GM12878 (cell line): ENCODE results near the gene LIMA1. TPM values are rescaled to one million over a fixed set of nuclear protein-coding genes. Genes with fewer than 3 reads are reported as not detected.

Source experiments
- ATAC-seq: fragments of 200-7000 bp; cut with Tn5 transposase; 3 replicates; pipeline ENCODE4 v1.9.1; 2020; ENCODE audit warnings: mild to moderate bottlenecking, moderate library complexity
- BruUV-seq: library from RNA; stranded (reverse); fragments of 400-500 nt; replicated peaks from 2 replicates; lab custom pipeline; 2021; lab: Mats Ljungman, UMichigan
- CTCF ChIA-PET: fragments of 300-600 bp; sonication (Branson Sonifier 250); formaldehyde crosslinking; extraction: SDS; loops from one replicate; lab custom pipeline; 2021; ENCODE audit warnings: inconsistent platforms; lab: Yijun Ruan, JAX
- POLR2A ChIA-PET: fragments of 350-600 bp; formaldehyde crosslinking; extraction: SDS; loops from one replicate; lab custom pipeline; 2021; ENCODE audit warnings: inconsistent platforms; lab: Charles Lee
- RAD21 ChIA-PET: fragments of 300-600 bp; sonication (Branson Sonifier 250); formaldehyde crosslinking; loops from one replicate; lab custom pipeline; 2023; ENCODE audit warnings: antibody characterized with exemption; ENCODE audit not compliant: unreplicated experiment; lab: Charles Lee
- SMC1A ChIA-PET: fragments of 300-600 bp; sonication (Branson Sonifier 250); formaldehyde crosslinking; loops from one replicate; lab custom pipeline; 2023; ENCODE audit not compliant: unreplicated experiment, uncharacterized antibody; lab: Charles Lee
- DNase-seq: peaks from one replicate; pipeline ENCODE4 v3.0.0-alpha.2; 2011; ENCODE audit warnings: low read depth, low spot score
- FAIRE-seq: peaks from 3 replicates; lab custom pipeline; 2011; peaks lifted over from hg19 to GRCh38; lab: Jason Lieb, UNC
- H2AFZ ChIP-seq: 2 replicates; pipeline ENCODE4 v1.6.0; 2011; ENCODE audit warnings: low read depth, low read length, control low read depth; ENCODE audit not compliant: control insufficient read depth
- H3K27ac ChIP-seq: 2 replicates; pipeline ENCODE4 v1.5.1; 2011; ENCODE audit warnings: control low read depth; ENCODE audit not compliant: control insufficient read depth, insufficient read depth
- H3K27me3 ChIP-seq, 2 experiments: replicated peaks in 1 of 2; 2 replicates each; pipeline versions ENCODE4 v1.6.0 to v1.6.1; 2011; ENCODE audit warnings: low read length in 1 of 2; ENCODE audit not compliant: control insufficient read depth in 2 of 2, insufficient read depth in 2 of 2
- H3K36me3 ChIP-seq, 2 experiments: 2 replicates each; pipeline ENCODE4 v1.5.1; 2011; ENCODE audit warnings: low read length in 1 of 2; ENCODE audit not compliant: control insufficient read depth in 2 of 2, insufficient read depth in 2 of 2
- H3K4me1 ChIP-seq: 2 replicates; pipeline ENCODE4 v1.6.1; 2011; ENCODE audit warnings: mild to moderate bottlenecking, low read length, moderate library complexity, mixed read lengths; ENCODE audit not compliant: control insufficient read depth, insufficient read depth
- H3K4me2 ChIP-seq: 2 replicates; pipeline ENCODE4 v1.6.0; 2011; ENCODE audit warnings: control low read depth; ENCODE audit not compliant: control insufficient read depth, insufficient read depth
- H3K4me3 ChIP-seq: fragments of 200-600 bp; sonication (generic); 2 replicates; pipeline ENCODE4 v1.5.1; 2016
- H3K79me2 ChIP-seq: 2 replicates; pipeline ENCODE4 v1.6.0; 2011; ENCODE audit warnings: low read length; ENCODE audit not compliant: control insufficient read depth, insufficient read depth
- H3K9ac ChIP-seq: 2 replicates; pipeline ENCODE4 v1.8.0; 2011; ENCODE audit warnings: low read length, control low read depth, mixed read lengths; ENCODE audit not compliant: control insufficient read depth, insufficient read depth
- H3K9me3 ChIP-seq: replicated peaks from 3 replicates; pipeline ENCODE4 v1.5.1; 2011; ENCODE audit warnings: mild to moderate bottlenecking, low read length; ENCODE audit not compliant: control insufficient read depth, insufficient read depth
- H4K20me1 ChIP-seq: 2 replicates; pipeline ENCODE4 v1.6.0; 2011; ENCODE audit not compliant: control insufficient read depth, insufficient read depth
- ATF7 ChIP-seq: fragments of 450-650 bp; IDR thresholded peaks from 2 replicates; pipeline ENCODE4 v1.6.1; 2016; ENCODE audit warnings: low read depth, mild to moderate bottlenecking
- BHLHE40 ChIP-seq, 2 experiments: fragments of 450-650 bp in 1 of 2; IDR thresholded peaks; 2 replicates each; pipeline ENCODE4 v1.6.1; 2011 to 2017; ENCODE audit warnings: low read depth in 2 of 2, borderline replicate concordance in 1 of 2, improper control_type of control experiment in 1 of 2, low read length in 1 of 2, mild to moderate bottlenecking in 1 of 2
- BRCA1 ChIP-seq: IDR thresholded peaks from 2 replicates; pipeline ENCODE4 v1.6.1; 2011; ENCODE audit warnings: low read depth, low read length, improper control_type of control experiment
- CBFB ChIP-seq: IDR thresholded peaks from 2 replicates; pipeline ENCODE4 v1.6.1; 2016; ENCODE audit warnings: antibody characterized with exemption, low read depth
- EED ChIP-seq: sonication (generic); IDR thresholded peaks from 2 replicates; pipeline ENCODE4 v1.6.1; 2016; ENCODE audit warnings: antibody characterized with exemption, low read depth
- EP300 ChIP-seq, 2 experiments: fragments of 150-350 bp in 1 of 2; IDR thresholded peaks; 2 replicates each; pipeline ENCODE4 v1.6.1; 2011 to 2012; ENCODE audit warnings: low read depth in 2 of 2, low read length in 2 of 2, borderline replicate concordance in 1 of 2, improper control_type of control experiment in 1 of 2, inconsistent platforms in 1 of 2; ENCODE audit not compliant: control insufficient read depth in 1 of 2
- ESRRA ChIP-seq: IDR thresholded peaks from 2 replicates; pipeline ENCODE4 v1.6.1; 2012; ENCODE audit warnings: mild to moderate bottlenecking, low read length, improper control_type of control experiment
- FOXK2 ChIP-seq: fragments of 450-650 bp; IDR thresholded peaks from 2 replicates; pipeline ENCODE4 v1.6.1; 2017; ENCODE audit warnings: mild to moderate bottlenecking, moderate library complexity
- IKZF2 ChIP-seq, 2 experiments: fragments of 450-650 bp; IDR thresholded peaks; 2 replicates each; pipeline ENCODE4 v1.6.1; 2017; ENCODE audit warnings: mild to moderate bottlenecking in 2 of 2, moderate library complexity in 2 of 2
- MEF2B ChIP-seq: fragments of 450-650 bp; IDR thresholded peaks from 2 replicates; pipeline ENCODE4 v1.6.1; 2018; ENCODE audit warnings: mild to moderate bottlenecking, moderate library complexity; ENCODE audit not compliant: partially characterized antibody, poor library complexity, severe bottlenecking
- PKNOX1 ChIP-seq: fragments of 450-650 bp; IDR thresholded peaks from 2 replicates; pipeline ENCODE4 v1.6.1; 2016; ENCODE audit warnings: mild to moderate bottlenecking
- PML ChIP-seq: IDR thresholded peaks from 2 replicates; pipeline ENCODE4 v1.6.1; 2012; ENCODE audit warnings: low read length, inconsistent platforms
- RAD51 ChIP-seq: fragments of 450-650 bp; IDR thresholded peaks from 2 replicates; pipeline ENCODE4 v1.6.1; 2016; ENCODE audit warnings: moderate library complexity, mild to moderate bottlenecking, inconsistent platforms
- SRF ChIP-seq, 2 experiments: IDR thresholded peaks; 2 replicates each; pipeline ENCODE4 v1.6.1; 2011; ENCODE audit warnings: low read depth in 2 of 2, low read length in 2 of 2, mild to moderate bottlenecking in 1 of 2, moderate library complexity in 1 of 2
- STAT3 ChIP-seq: IDR thresholded peaks from 2 replicates; pipeline ENCODE4 v1.6.1; 2011; ENCODE audit warnings: low read depth, low read length, improper control_type of control experiment
- TCF12 ChIP-seq: IDR thresholded peaks from 2 replicates; pipeline ENCODE4 v1.6.1; 2011; ENCODE audit warnings: low read depth, mild to moderate bottlenecking, low read length
- ZNF384 ChIP-seq: IDR thresholded peaks from 2 replicates; pipeline ENCODE4 v1.6.1; 2012; ENCODE audit warnings: low read depth, mild to moderate bottlenecking, low read length, improper control_type of control experiment, borderline replicate concordance
- ZNF687 ChIP-seq: fragments of 450-650 bp; IDR thresholded peaks from 2 replicates; pipeline ENCODE4 v1.6.1; 2017; ENCODE audit warnings: mild to moderate bottlenecking, moderate library complexity
- WGBS: methylation state at CpG from one replicate; pipeline ENCODE4 v1.1.6; 2016; ENCODE audit warnings: low lambda C conversion rate; ENCODE audit not compliant: insufficient replicate concordance, insufficient coverage; ENCODE audit errors: missing lambda C conversion rate; 5-methylcytosine and 5-hydroxymethylcytosine counted together
- in situ Hi-C: fragments of 300-500 bp; cut with MboI; formaldehyde crosslinking; loops from 9 replicates; pipeline ENCODE4 v1.14.3; 2018; ENCODE audit warnings: mixed read lengths
- intact Hi-C: fragments of 100-400 bp; cut with micrococcal nuclease; formaldehyde crosslinking; loops from one replicate; pipeline ENCODE4 v1.14.2; 2022; ENCODE audit not compliant: unreplicated experiment
- polyA plus RNA-seq, 11 experiments: library from polyadenylated mRNA; depleted of rRNA in 4 of 11; unstranded in 6 of 11; stranded (reverse) in 5 of 11; fragments of >200 nt; fragmentation: Nextera tagmentation in 4 of 11; fragmentation: Illumina TruSeq in 1 of 11; extraction: Ambion mirVana in 4 of 11; extraction: Trizol in 1 of 11; gene quantifications; 1 replicate in 1 of 11; 2 replicates in 10 of 11; pipeline versions ENCODE4 v1.2.1 to v1.2.3, GENCODE V29; 2011 to 2016; ENCODE audit warnings: inconsistent platforms in 2 of 11, missing spikeins in 2 of 11, low read depth in 1 of 11
- total RNA-seq, 4 experiments: library from RNA; depleted of rRNA in 3 of 4; stranded (reverse); fragments of >200 nt in 3 of 4; fragmentation: Illumina TruSeq in 1 of 4; extraction: Trizol in 1 of 4; gene quantifications; 2 replicates each; pipeline versions ENCODE4 v1.2.1 to v1.2.3, GENCODE V29; 2013 to 2021

LIMA1 gene
- total and polyA plus RNA-seq, 10 of the 15 experiments (the other 5 are each of a cell fraction or from before 2014, with no cell fraction given) = 53.2 to 109 (median 60.8) TPM

- TSS peak; percentile 56 for BruUV-seq
- TF ChIP-seq RAD51 (no peak), IKZF2 (IDR thresholded peaks at IDR 0.05) (peak in 1 of 2 experiments; percentile 36; a peak in 3 of 4 replicates), BRCA1 (no peak), MEF2B (peak; percentile 47), CBFB (no peak), TCF12 (0 out of 2 replicates have a peak, but pooled peaks have one; percentile 43), PKNOX1 (peak; percentile 35), SRF (IDR thresholded peaks at IDR 0.05; ENCODE audit: low read depth in 2 of 2, low read length in 2 of 2) (no peak), ZNF687 (no peak), PML (no peak), ESRRA (no peak), EED (peak; percentile 49; the same call in 1 of the 2 replicates), EP300 (IDR thresholded peaks at IDR 0.05; ENCODE audit: borderline replicate concordance in 1 of 2, control insufficient read depth in 1 of 2, low read depth in 2 of 2, low read length in 2 of 2) (no peak), BHLHE40 (IDR thresholded peaks at IDR 0.05; ENCODE audit: borderline replicate concordance in 1 of 2, low read depth in 2 of 2, low read length in 1 of 2) (no peak), STAT3 (no peak), ATF7 (no peak), ZNF384 (no peak), FOXK2 (no peak)
These were observed 37.0 kb downstream of the LIMA1 start for GRCh38 chr12:50246197-50246865.

More at GRCh38 chr12:50246197-50246865, 37.0 kb downstream of the LIMA1 start:
- Histone ChIP-seq H3K4me3 (0 out of 2 replicates have a peak overlapping the region, but pooled peaks have one; percentile 5), H4K20me1 (no peaks in the 10 kb centered on the region), H3K79me2 (no peaks in the 10 kb centered on the region), H3K4me1 (peaks cover 34% of the 10 kb centered on the region), H3K36me3 (no peaks in the 10 kb centered on the region), H3K27me3 (no peaks in the 10 kb centered on the region), H3K4me2 (peak overlapping the region; percentile 36), H3K9me3 (no peaks in the 10 kb centered on the region), H3K9ac (peak overlapping the region; percentile 46; the same call in 1 of the 2 replicates), H3K27ac (peak overlapping the region; percentile 83), H2AFZ (peak overlapping the region; percentile 37)
- CTCF ChIA-PET = interaction anchor here (0.7 to 2.7 kb wide), 9 partner anchors 14 to 259 kb away, joined by 3 to 20 read pairs (median 4); partner anchors contain the start of genes COX14, LIMA1 and SMARCD1
- ATAC-seq (peak; percentile 55), FAIRE-seq (no peak), DNase-seq (no peak)
- RAD21 ChIA-PET = interaction anchor here (0.6 to 4.0 kb wide), 12 partner anchors 11 to 68 kb away, joined by 3 to 51 read pairs (median 4); partner anchors contain the start of gene LIMA1
- in situ Hi-C loops (no loop called here), intact Hi-C loops (loop anchor here (2.0 kb wide), 1 partner anchor 26 kb away; no protein-coding TSS in a partner anchor)
- POLR2A ChIA-PET = interaction anchor here (0.7 to 2.8 kb wide), 6 partner anchors 7 to 37 kb away, joined by 3 to 26 read pairs (median 8); partner anchors contain the start of gene LIMA1
- SMC1A ChIA-PET = interaction anchor here (0.7 to 6.6 kb wide), 14 partner anchors 8 to 162 kb away, joined by 3 to 97 read pairs (median 4); partner anchors contain the start of gene LIMA1
- 43% methylated on average over 7 of the region's 7 CpGs for WGBS
